ENCODE measurements around the gene TMSB10.
A peak's percentile ranks its signal among the peaks of the same experiment; 100 is the strongest.
"Not testable (repeated sequence)": the region's sequence is repeated elsewhere in the genome, so short reads cannot be mapped to it uniquely, and the experiment has no call there.

The TMSB10 gene

DNA sequence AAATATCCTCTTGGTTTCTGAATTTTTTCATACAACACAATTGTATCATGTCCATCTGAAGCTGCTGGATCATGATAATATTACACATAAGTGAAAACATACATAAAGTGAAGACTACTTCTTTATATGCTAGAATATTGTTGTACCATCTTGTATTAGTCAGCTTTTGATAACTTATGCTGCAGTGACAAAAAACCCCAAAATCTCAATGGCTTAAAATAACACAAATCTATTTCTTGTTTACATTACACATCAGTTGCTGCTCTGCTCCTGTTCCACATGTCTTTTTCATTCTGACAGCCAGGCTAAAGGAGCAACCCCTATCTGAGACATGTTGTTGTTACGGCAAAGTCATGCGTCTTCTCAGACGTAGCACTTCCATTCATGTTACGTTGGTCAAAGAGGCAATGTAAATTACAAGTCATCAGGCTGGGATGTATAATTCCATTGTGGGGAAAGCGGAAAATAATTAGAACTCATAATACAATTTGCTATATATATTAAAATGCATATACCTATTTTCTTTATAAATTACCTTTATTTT, 5.8 kb downstream of the TMSB10 start:
- no peak overlapping the region for H3K4me3 ChIP-seq (replicated peaks; ENCODE audit: low read depth, low read length)
- DNase-seq (ENCODE audit: extremely low read depth, low read depth) = no peak
- TF ChIP-seq, protein P1, sequence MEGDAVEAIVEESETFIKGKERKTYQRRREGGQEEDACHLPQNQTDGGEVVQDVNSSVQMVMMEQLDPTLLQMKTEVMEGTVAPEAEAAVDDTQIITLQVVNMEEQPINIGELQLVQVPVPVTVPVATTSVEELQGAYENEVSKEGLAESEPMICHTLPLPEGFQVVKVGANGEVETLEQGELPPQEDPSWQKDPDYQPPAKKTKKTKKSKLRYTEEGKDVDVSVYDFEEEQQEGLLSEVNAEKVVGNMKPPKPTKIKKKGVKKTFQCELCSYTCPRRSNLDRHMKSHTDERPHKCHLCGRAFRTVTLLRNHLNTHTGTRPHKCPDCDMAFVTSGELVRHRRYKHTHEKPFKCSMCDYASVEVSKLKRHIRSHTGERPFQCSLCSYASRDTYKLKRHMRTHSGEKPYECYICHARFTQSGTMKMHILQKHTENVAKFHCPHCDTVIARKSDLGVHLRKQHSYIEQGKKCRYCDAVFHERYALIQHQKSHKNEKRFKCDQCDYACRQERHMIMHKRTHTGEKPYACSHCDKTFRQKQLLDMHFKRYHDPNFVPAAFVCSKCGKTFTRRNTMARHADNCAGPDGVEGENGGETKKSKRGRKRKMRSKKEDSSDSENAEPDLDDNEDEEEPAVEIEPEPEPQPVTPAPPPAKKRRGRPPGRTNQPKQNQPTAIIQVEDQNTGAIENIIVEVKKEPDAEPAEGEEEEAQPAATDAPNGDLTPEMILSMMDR (IDR thresholded peaks at IDR 0.05; ENCODE audit: low read depth, low read length, missing control alignments) = no peak

DNA sequence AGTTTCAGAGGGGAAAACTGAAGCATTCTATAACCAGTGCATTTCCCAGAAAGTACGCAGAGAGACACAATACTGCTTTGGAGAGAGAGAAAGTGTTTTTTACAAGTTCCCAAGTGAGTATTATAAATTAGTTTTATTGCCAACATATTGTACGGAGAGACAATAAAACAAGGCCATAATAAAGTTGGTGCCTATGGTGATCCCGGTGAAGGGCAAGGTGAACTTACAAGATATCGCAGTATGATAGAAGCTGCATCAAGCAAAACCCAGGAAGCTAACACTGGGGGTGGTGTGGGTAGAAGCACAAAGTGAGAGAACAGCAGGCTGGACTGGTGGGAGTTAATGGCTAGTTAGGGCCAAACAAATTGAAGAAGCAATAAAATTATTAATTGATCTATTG, 7.5 kb downstream of the TMSB10 start:
- H3K4me3 ChIP-seq (replicated peaks; ENCODE audit: low read depth, low read length) = no peak overlapping the region
- TF ChIP-seq, protein P1 (IDR thresholded peaks at IDR 0.05; ENCODE audit: low read depth, low read length, missing control alignments) = no peak
- DNase-seq (ENCODE audit: extremely low read depth, low read depth) = no peak

DNA sequence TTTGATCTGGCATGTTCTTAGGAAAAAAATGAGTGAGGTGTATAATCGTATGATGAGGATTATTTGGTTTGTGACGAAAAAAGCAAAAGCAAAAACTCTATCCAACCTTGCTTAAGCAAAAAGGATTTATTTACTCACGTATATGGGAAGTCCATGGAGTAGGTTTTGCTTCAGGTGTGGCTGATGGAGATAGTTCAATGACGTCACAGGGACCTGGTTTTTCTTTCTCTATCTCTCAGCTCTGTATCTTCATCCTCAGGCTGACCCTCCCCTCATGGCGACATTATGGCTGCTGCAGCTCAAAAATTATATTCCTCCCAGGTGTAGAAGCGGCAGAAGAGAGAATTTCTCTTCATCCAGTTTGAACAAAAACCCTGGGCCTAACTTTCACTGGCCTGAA, 8.9 kb downstream of the TMSB10 start:
- TF ChIP-seq, protein P1 (IDR thresholded peaks at IDR 0.05; ENCODE audit: low read depth, low read length, missing control alignments) = no peak
- H3K4me3 ChIP-seq (replicated peaks; ENCODE audit: low read depth, low read length) = no peak overlapping the region
- DNase-seq (ENCODE audit: extremely low read depth, low read depth) = no peak

DNA sequence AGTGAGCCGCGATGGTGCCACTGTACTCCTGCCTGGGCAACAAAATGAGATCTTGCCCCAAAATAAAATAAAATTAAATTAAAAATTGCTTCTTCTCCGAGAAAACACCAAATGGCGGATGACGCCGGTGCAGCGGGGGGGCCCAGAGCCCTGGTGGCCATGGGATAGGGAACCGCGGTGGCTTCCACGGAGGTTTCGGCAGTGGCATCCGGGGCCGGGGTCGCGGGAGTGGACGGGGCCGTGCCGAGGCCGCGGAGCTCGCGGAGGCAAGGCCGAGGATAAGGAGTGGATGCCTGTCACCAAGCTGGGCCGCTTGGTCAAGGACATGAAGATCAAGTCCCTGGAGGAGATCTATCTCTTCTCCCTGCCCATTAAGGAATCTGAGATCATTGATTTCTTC, 10.2 kb downstream of the TMSB10 start:
- H3K4me3 ChIP-seq (replicated peaks; ENCODE audit: low read depth, low read length); DNase-seq (ENCODE audit: extremely low read depth, low read depth): not testable (repeated sequence)

DNA sequence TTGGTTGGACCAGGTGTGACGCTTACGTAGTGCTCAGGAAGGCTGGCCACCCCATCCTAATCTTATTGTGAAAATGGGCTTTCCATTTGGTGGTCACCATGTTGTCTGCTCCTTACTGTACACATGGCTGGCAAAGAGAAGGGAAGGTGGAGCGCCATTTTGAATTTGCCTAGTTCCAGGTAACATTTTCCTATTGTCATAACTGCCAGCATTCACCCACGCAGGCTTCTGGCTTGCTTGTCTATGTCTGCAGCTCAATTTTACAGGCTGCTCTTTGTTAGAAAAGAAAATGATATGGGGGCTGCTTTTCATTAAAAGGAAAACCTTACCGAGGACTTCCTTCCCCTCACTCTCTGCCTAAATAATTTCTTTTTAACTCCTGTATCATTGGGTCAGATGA, 12.4 kb downstream of the TMSB10 start:
- DNase-seq (ENCODE audit: extremely low read depth, low read depth) = not testable (repeated sequence)

DNA sequence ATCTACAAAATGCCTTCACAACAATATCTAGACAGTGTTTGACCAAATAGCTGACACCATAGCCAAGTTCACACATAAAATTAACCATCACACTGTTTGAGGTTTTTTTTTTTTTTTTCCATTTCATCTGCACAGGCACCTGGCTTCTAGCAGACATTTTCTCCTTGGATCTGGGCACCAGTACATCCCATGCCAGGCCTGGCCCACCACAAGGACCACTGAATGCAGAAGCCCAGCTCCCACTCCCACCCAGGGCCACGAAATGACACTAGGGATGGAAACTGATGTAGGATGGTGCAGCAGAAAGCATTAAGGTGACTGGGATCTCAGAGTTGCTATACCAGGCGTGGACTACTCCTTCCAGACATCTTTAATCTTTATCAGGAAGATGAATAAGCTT, 13.0 kb downstream of the TMSB10 start:
- H3K4me3 ChIP-seq (replicated peaks; ENCODE audit: low read depth, low read length) = no peak overlapping the region
- no peak for DNase-seq (ENCODE audit: extremely low read depth, low read depth)
- TF ChIP-seq, protein P1 (IDR thresholded peaks at IDR 0.05; ENCODE audit: low read depth, low read length, missing control alignments) = no peak

More for the DNA sequence above, 12.4 kb downstream of the TMSB10 start:
- not testable (repeated sequence) for H3K4me3 ChIP-seq (replicated peaks; ENCODE audit: low read depth, low read length)

DNA sequence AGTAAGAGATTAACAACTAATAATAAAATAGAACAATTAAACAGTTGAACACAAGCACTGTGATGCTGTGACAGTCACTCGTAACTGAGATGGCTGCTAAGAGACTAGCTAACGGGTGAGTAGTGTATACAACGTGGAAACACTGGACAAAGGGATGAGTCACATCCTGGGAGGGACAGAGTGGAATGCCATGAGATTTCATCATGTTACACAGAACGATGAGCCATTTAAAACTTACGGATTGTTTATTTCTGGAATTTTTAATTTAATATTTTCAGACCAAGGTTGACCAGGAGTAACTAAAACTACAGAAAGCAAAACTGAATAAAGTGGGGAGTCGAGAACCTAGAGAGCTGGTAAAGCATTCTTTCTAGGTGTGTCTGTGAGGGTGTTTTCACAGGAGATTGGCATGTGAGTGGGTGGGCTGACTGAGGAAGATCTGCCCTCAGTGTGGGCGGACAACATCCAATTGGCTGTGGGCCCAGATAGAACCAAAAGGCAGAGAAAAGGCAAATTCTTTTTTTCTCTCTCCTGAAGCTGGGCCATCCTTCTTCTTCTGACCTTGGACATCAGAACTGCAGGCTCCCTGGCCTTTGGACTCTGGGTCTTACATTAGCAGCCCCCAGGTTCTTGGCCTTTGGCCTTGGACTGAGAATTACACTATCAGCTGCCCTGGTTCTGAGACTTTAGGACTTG, 14.6 kb downstream of the TMSB10 start:
- TF ChIP-seq, protein P1 (IDR thresholded peaks at IDR 0.05; ENCODE audit: low read depth, low read length, missing control alignments) = no peak
- peak overlapping the region; percentile 24 for H3K4me3 ChIP-seq (replicated peaks; ENCODE audit: low read depth, low read length)
- DNase-seq (ENCODE audit: extremely low read depth, low read depth) = peak; percentile 98

DNA sequence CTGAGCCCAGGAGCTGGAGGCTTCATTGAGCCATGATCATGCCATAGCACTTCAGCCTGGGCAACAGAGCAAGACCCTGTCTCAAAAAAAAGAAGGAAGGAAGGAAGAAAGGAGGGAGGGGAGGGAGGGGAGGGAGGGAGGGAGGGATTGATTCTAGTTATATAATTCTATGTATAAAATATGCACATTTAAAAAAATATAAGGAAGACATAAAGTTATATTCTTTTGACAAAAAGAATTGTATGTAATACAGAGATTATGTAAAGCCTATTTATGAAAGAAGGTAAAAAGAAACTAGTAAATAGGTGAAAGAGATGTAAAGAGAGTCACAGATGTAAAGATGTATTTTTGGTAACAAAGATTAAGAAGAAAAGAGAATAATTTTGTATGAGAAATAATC, 17.6 kb downstream of the TMSB10 start:
- no peak overlapping the region for H3K4me3 ChIP-seq (replicated peaks; ENCODE audit: low read depth, low read length)
- TF ChIP-seq, protein P1 (IDR thresholded peaks at IDR 0.05; ENCODE audit: low read depth, low read length, missing control alignments) = no peak
- DNase-seq (ENCODE audit: extremely low read depth, low read depth) = no peak

All from HFF-Myc (cell line).